ENCODE results near the gene PYY. TPM values are rescaled to one million over a fixed set of nuclear protein-coding genes. Genes with fewer than 3 reads are reported as not detected.

PYY gene
- total and polyA plus RNA-seq, 12 donors, result 0.06 TPM; not detected in 11

DNA sequence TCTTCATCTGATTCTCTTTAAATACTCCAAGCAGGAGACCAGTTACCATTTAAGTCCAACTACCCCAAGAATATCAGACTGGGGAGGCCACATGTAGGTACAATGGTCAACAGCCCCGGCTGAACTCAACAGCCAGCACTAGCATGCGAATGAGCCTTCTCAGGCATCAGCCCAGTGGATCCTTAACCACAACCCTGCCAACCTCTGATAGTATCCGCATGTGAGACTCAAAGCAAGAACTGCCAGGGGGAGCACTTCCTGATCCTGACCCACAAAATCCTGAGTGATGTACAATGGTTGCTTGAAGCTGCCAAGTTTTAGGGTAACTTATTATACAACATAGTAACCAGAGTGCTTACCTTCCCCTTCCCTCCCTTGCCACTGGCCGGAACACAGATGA lies 4.0 kb downstream of the PYY start:
- peaks cover 0 to 12% (median 8%) of the 10 kb centered on the region in 9 donors for H3K4me1 ChIP-seq
- H3K27me3 ChIP-seq, result peaks cover 14 to 82% (median 67%) of the 10 kb centered on the region in 7 donors
- TF ChIP-seq, protein P1, sequence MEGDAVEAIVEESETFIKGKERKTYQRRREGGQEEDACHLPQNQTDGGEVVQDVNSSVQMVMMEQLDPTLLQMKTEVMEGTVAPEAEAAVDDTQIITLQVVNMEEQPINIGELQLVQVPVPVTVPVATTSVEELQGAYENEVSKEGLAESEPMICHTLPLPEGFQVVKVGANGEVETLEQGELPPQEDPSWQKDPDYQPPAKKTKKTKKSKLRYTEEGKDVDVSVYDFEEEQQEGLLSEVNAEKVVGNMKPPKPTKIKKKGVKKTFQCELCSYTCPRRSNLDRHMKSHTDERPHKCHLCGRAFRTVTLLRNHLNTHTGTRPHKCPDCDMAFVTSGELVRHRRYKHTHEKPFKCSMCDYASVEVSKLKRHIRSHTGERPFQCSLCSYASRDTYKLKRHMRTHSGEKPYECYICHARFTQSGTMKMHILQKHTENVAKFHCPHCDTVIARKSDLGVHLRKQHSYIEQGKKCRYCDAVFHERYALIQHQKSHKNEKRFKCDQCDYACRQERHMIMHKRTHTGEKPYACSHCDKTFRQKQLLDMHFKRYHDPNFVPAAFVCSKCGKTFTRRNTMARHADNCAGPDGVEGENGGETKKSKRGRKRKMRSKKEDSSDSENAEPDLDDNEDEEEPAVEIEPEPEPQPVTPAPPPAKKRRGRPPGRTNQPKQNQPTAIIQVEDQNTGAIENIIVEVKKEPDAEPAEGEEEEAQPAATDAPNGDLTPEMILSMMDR (IDR thresholded peaks at IDR 0.05), result no peak
- H3K36me3 ChIP-seq, result no peaks in the 10 kb centered on the region
- no peak overlapping the region for H3K4me3 ChIP-seq
- intact Hi-C loops (cut with DNase I), result loop anchor here in 6 of 10 donors (5.0 to 10.0 kb wide), 6 partner anchors 45 to 215 kb away; no protein-coding TSS in a partner anchor
- no peaks in the 10 kb centered on the region for H3K9me3 ChIP-seq
- H3K27ac ChIP-seq, result no peak overlapping the region
- 60 to 65% methylated on average over 4 of the region's 4 CpGs for WGBS, 2 donors
- DNase-seq (no peak), ATAC-seq (no peak)

DNA sequence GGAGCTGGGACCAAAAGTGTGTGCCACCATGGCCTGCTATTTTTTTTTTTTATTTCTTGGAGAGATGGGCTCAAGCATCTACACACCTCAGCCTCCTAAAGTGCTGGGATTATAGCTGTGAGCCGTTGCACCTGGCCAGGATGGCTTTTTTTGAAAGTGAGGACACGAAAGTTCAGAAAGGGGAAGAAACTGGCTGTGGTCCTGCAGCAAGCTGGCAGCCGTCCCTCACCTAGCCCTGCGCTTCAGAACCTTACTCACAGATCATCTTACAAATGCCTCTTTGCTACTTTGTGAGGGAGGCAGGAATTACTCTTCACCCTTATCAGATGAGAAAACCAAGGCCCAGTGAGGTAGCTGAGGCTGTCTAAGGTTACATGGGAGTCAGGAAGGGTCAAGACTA lies 7.0 kb downstream of the PYY start:
- H3K36me3 ChIP-seq, result no peaks in the 10 kb centered on the region
- H3K9me3 ChIP-seq, result no peaks in the 10 kb centered on the region
- H3K4me1 ChIP-seq, result peaks cover 0 to 5% (median 0%) of the 10 kb centered on the region in 9 donors
- no peak overlapping the region for H3K27ac ChIP-seq
- intact Hi-C loops (cut with DNase I), result loop anchor here in 6 of 10 donors (5.0 to 10.0 kb wide), 6 partner anchors 48 to 218 kb away; no protein-coding TSS in a partner anchor
- ATAC-seq (no peak), DNase-seq (no peak)
- 66 to 70% methylated on average over 4 of the region's 4 CpGs for WGBS, 2 donors
- H3K4me3 ChIP-seq, result no peak overlapping the region
- H3K27me3 ChIP-seq, result peaks cover 7 to 52% (median 41%) of the 10 kb centered on the region in 7 donors
- TF ChIP-seq, protein P1 (IDR thresholded peaks at IDR 0.05), result no peak

DNA sequence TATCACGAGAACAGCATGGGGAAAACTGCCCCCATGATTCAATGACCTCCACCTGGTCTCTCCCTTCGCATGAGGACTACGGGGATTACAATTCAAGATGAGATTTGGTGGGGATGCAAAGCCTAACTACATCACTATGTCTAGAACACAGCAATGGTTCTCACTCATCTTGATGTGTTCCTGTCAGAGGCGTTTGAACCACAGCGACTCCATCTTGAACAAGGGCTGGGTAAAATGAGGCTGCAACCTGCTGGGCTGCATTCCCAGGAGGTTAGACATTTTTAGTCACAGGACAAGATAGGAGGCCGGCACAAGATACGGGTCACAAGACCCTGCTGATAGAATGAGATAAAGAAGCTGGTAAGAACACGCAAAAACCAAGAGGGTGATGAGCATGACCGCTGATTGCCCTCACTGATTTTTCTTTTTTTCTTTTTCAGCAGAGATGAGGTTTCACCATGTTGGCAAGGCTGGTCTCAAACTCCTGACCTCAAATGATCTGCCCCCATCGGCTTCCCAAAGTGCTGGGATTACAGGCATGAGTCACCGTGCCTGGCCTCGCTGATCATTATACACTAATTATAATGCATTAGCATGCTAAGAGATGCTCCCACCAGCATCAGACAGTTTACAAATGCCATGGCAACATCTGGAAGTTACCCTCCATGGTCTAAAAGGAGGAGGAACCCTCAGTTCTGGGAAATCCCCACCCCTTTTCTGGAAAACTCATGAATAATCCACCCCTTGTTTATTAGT lies 8.5 kb downstream of the PYY start:
- ATAC-seq (no peak), DNase-seq (no peak)
- Histone ChIP-seq H3K27me3 (peaks cover 0 to 37% (median 26%) of the 10 kb centered on the region in 7 donors), H3K27ac (no peak overlapping the region), H3K4me1 (peaks cover 0 to 5% (median 0%) of the 10 kb centered on the region in 9 donors), H3K9me3 (no peaks in the 10 kb centered on the region), H3K36me3 (no peaks in the 10 kb centered on the region), H3K4me3 (no peak overlapping the region)
- TF ChIP-seq, protein P1 (IDR thresholded peaks at IDR 0.05), result no peak
- 66 to 71% methylated on average over 12 of the region's 12 CpGs for WGBS, 2 donors
- intact Hi-C loops (cut with DNase I), result loop anchor here in 8 of 10 donors (2.0 to 10.0 kb wide), 8 partner anchors 50 to 220 kb away; no protein-coding TSS in a partner anchor

DNA sequence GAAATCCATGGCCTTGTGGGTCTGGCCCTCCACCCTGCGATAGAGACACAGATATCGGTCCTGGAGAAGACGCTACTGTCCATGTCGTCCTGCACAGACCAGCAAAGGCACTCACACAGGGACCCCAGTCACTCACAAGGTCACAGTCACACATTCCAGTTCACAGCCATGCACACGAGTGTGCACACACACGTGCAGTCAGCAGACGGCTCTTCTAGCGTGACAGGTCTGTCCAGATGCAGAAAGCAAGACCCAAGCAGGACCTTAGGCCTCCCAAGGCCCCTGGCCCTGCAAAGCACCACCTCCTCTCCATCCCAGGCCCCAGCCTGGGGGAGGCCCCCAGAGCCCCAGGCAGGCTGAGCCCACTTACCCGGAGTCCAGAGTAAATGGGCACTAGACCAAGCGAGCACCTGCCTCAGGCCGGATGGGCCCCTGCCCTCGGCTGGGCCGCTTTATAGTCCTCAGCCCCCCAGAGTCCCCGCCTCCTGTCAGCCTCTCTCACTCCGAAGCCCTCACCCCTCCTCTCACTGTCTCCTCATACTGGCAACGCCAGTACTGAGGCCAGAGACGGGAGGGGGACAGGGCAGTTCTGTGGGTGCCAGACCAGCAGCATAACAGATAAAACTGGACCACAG lies 11.6 kb downstream of the PYY start, which contains the start of gene PPY:
Gene PPY, minus strand, starts transcription at position 426 of the 635 bp plus-strand sequence. CDS start 822 bp downstream, outside the sequence.
- Histone ChIP-seq H3K27ac (no peak within 1 kb of the TSS), H3K27me3 (peaks cover 0 to 28% (median 20%) of the 10 kb centered on the region in 7 donors), H3K9me3 (no peaks in the 10 kb centered on the region), H3K4me3 (no peak within 1 kb of the TSS), H3K36me3 (no peaks in the 10 kb centered on the region), H3K4me1 (peaks cover 0 to 15% (median 6%) of the 10 kb centered on the region in 9 donors)
- intact Hi-C loops (cut with DNase I), result loop anchor here in 7 of 10 donors (5.0 to 10.0 kb wide), 9 partner anchors 50 to 225 kb away; no protein-coding TSS in a partner anchor
- DNase-seq (no peak), ATAC-seq (no peak)
- WGBS, 2 donors, result 87 to 93% methylated on average over 17 of the region's 17 CpGs
- TF ChIP-seq, protein P1 (IDR thresholded peaks at IDR 0.05), result no peak

All from heart right ventricle (tissue), 16 donors.